ENCODE measurements around the gene KDM4C. TPM values are rescaled to one million over a fixed set of nuclear protein-coding genes. Genes with fewer than 3 reads are reported as not detected.
A peak's percentile ranks its signal among the peaks of the same experiment; 100 is the strongest.

KDM4C gene
- total and polyA plus RNA-seq, 2 of the 8 experiments (the other 6 are each of a cell fraction or from before 2014, with no cell fraction given) = 13.0 to 26.1 TPM

DNA sequence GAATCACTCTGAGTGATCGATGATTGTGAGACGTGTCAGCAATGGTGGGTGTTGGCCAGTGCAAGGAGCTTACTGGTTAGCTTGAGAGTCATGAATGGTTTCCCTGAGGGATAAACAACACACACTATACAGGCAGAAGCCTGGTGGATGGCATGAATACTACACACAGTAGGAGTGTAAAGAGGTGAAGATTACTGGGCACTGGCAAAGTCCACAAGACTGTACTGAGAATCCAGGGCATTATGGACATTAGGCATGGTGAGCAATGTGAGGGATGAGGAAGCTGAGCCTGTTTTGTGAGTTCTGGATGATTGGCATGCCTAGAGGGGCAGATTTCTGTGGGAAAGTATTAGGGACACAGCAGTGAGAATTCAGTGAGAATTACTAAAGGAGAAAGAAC lies 71.3 kb downstream of the KDM4C start:
- Histone ChIP-seq H3K27me3 (replicated peaks in 1 of 4; ENCODE audit: control insufficient read depth in 3 of 4, extremely low read depth in 1 of 4, insufficient read depth in 3 of 4, low read length in 3 of 4) (no peaks in the 10 kb centered on the region), H4K20me1 (replicated peaks in 1 of 2; ENCODE audit: control insufficient read depth in 1 of 2, insufficient read depth in 2 of 2, low read length in 2 of 2) (no peaks in the 10 kb centered on the region), H3K36me3 (ENCODE audit: control insufficient read depth in 2 of 4, insufficient read depth in 4 of 4, low read length in 3 of 4) (peaks cover 0 to 4% (median 0%) of the 10 kb centered on the region in 4 experiments; a peak in 2 of 8 replicates), H2BK15ac (ENCODE audit: low read length) (no peak overlapping the region), H2AK5ac (ENCODE audit: low read depth, low read length) (0 out of 2 replicates have a peak overlapping the region, but pooled peaks have one; percentile 44), H3K4me3 (ENCODE audit: extremely low read depth in 1 of 4, insufficient read depth in 2 of 4, low read depth in 3 of 4, low read length in 4 of 4) (no peak overlapping the region), H3K23ac (ENCODE audit: insufficient read length) (no peak overlapping the region), H2BK12ac (ENCODE audit: low read depth, low read length) (no peak overlapping the region), H3K14ac (ENCODE audit: insufficient read length) (no peak overlapping the region), H3K23me2 (ENCODE audit: low read depth, low read length) (no peaks in the 10 kb centered on the region), H3K4ac (replicated peaks; ENCODE audit: insufficient read length, low read depth, low read length) (no peak overlapping the region), H4K91ac (replicated peaks; ENCODE audit: insufficient read length, low read length) (no peak overlapping the region), H2BK20ac (ENCODE audit: low read length) (no peak overlapping the region), H3K18ac (ENCODE audit: extremely low read depth, low read length) (no peak overlapping the region), H3K4me2 (ENCODE audit: insufficient read depth in 1 of 2, low read depth in 2 of 2, low read length in 2 of 2) (no peak overlapping the region), H2AFZ (ENCODE audit: low read length) (no peak overlapping the region), H3K9me3 (ENCODE audit: insufficient read depth in 2 of 2, low read depth in 1 of 2, low read length in 1 of 2) (peaks cover 2 to 4% of the 10 kb centered on the region in 2 experiments; a peak in 2 of 4 replicates), H4K8ac (ENCODE audit: extremely low read depth, insufficient read depth, low read length) (no peak overlapping the region), H4K5ac (ENCODE audit: insufficient read length, low read depth, low read length) (no peak overlapping the region), H3K9ac (replicated peaks in 1 of 4; ENCODE audit: extremely low read depth in 1 of 4, low read depth in 3 of 4, low read length in 3 of 4) (no peak overlapping the region), H3K79me2 (ENCODE audit: control insufficient read depth in 1 of 2, insufficient read depth in 2 of 2, low read length in 2 of 2) (no peaks in the 10 kb centered on the region), H3K79me1 (ENCODE audit: low read depth, low read length) (no peaks in the 10 kb centered on the region; the same call in 1 of the 2 replicates), H3K56ac (replicated peaks; ENCODE audit: insufficient read length, low read depth, low read length) (no peak overlapping the region), H2BK5ac (ENCODE audit: low read depth, low read length) (no peak overlapping the region), H2BK120ac (replicated peaks; ENCODE audit: low read depth, low read length) (no peak overlapping the region), H3K27ac (ENCODE audit: low read depth, low read length) (no peak overlapping the region), H3K4me1 (replicated peaks in 1 of 4; ENCODE audit: control insufficient read depth in 3 of 4, insufficient read depth in 4 of 4, low read length in 3 of 4) (no peaks in the 10 kb centered on the region)
- peak in 1 of 3 experiments; percentile 24; a peak in 1 of 4 replicates for TF ChIP-seq CTCF (IDR thresholded peaks at IDR 0.05; ENCODE audit: control extremely low read depth in 1 of 3, insufficient read depth in 1 of 3, low read depth in 1 of 3, low read length in 3 of 3)
- no peak for TF ChIP-seq MAFK (IDR thresholded peaks at IDR 0.05; ENCODE audit: low read depth, low read length)
- TF ChIP-seq RBBP5 (IDR thresholded peaks at IDR 0.05; ENCODE audit: borderline replicate concordance, low read depth, low read length) = no peak
- no peak for TF ChIP-seq SIX5 (IDR thresholded peaks at IDR 0.05; ENCODE audit: low read depth, low read length)
- no peak for TF ChIP-seq RXRA (IDR thresholded peaks at IDR 0.05; ENCODE audit: insufficient read depth, low read depth, low read length)
- FAIRE-seq = peak; percentile 13
- WGBS, 2 experiments (ENCODE audit: extremely low coverage in 1 of 2, insufficient coverage in 1 of 2, insufficient read length in 1 of 2, insufficient replicate concordance in 2 of 2, low coverage in 1 of 2, low lambda C conversion rate in 2 of 2, missing lambda C conversion rate in 1 of 2) = 94% methylated on average over 2 of the region's 2 CpGs; no CpG with 5 or more reads in 1 of the 2 experiments
- DNase-seq (ENCODE audit: low read depth in 1 of 2, low spot score in 2 of 2) = no peak
- ChIA-PET POLR2A (ENCODE audit: partially characterized antibody) (interaction anchor here (3.2 kb wide), 1 partner anchor 71 kb away, joined by 8 read pairs; the partner anchor contains the start of gene KDM4C), CTCF (ENCODE audit: partially characterized antibody) (interaction anchor here (0.6 to 5.7 kb wide), 15 partner anchors 11 to 798 kb away, joined by 3 to 120 read pairs (median 4); no protein-coding TSS in a partner anchor)

Measured in H1 (cell line).